ENCODE data around the gene IL16.
A peak's percentile ranks its signal among the peaks of the same experiment; 100 is the strongest.

Gene IL16

DNA sequence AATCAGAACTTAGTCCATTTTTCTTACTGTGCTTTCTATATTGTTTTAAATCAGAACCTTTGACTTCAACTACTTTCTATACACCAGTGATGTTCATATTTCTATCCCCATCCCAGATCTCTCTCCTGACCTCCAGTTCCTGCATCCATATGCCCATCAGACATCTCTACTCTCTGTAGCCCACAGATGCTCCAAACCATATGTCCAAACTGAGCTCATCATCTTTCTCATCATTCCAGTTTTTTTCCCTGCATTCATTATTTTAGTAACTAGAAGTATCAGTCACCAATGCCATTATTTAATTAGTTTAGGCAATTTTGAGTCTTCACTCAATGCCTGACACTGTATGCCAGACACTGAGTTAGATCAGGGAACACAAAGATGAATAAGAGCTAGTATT, 25.4 kb upstream of the IL16 start:
- no peak overlapping the region for H3K27ac ChIP-seq (ENCODE audit: low read depth, low read length)
- no peak overlapping the region for H3K9ac ChIP-seq (ENCODE audit: low read depth in 1 of 2, low read length in 2 of 2)
- no peaks in the 10 kb centered on the region for H3K9me3 ChIP-seq (ENCODE audit: control insufficient read depth in 1 of 2, low read length in 2 of 2)
- peaks cover 0 to 7% of the 10 kb centered on the region in 2 donors for H3K4me1 ChIP-seq (ENCODE audit: control insufficient read depth in 1 of 2, insufficient read depth in 2 of 2, low read length in 2 of 2)
- no peaks in the 10 kb centered on the region for H3K36me3 ChIP-seq (ENCODE audit: control insufficient read depth in 1 of 2, insufficient read depth in 2 of 2, low read length in 2 of 2)
- H3K27me3 ChIP-seq (ENCODE audit: control insufficient read depth in 1 of 2, insufficient read depth in 2 of 2, low read length in 2 of 2), result peaks cover 0 to 4% of the 10 kb centered on the region in 2 donors
- no peak overlapping the region for H3K4me3 ChIP-seq (ENCODE audit: low read depth in 1 of 2, low read length in 2 of 2)

GRCh38 chr15:81174125-81174791, 22.4 kb upstream of the IL16 start:
- no peaks in the 10 kb centered on the region for H3K9me3 ChIP-seq (ENCODE audit: control insufficient read depth in 1 of 2, low read length in 2 of 2)
- H3K27ac ChIP-seq (ENCODE audit: low read depth, low read length), result no peak overlapping the region
- H3K4me3 ChIP-seq (ENCODE audit: low read depth in 1 of 2, low read length in 2 of 2), result no peak overlapping the region
- H3K27me3 ChIP-seq (ENCODE audit: control insufficient read depth in 1 of 2, insufficient read depth in 2 of 2, low read length in 2 of 2), result peaks cover 0 to 4% of the 10 kb centered on the region in 2 donors
- H3K9ac ChIP-seq (ENCODE audit: low read depth in 1 of 2, low read length in 2 of 2), result no peak overlapping the region
- no peaks in the 10 kb centered on the region for H3K36me3 ChIP-seq (ENCODE audit: control insufficient read depth in 1 of 2, insufficient read depth in 2 of 2, low read length in 2 of 2)
- no peaks in the 10 kb centered on the region for H3K4me1 ChIP-seq (ENCODE audit: control insufficient read depth in 1 of 2, insufficient read depth in 2 of 2, low read length in 2 of 2)

- no peaks in the 10 kb centered on the region for H3K9me3 ChIP-seq (ENCODE audit: control insufficient read depth in 1 of 2, low read length in 2 of 2)
- H3K36me3 ChIP-seq (ENCODE audit: control insufficient read depth in 1 of 2, insufficient read depth in 2 of 2, low read length in 2 of 2), result no peaks in the 10 kb centered on the region
- H3K4me1 ChIP-seq (ENCODE audit: control insufficient read depth in 1 of 2, insufficient read depth in 2 of 2, low read length in 2 of 2), result no peaks in the 10 kb centered on the region
- H3K9ac ChIP-seq (ENCODE audit: low read depth in 1 of 2, low read length in 2 of 2), result no peak overlapping the region
- H3K27ac ChIP-seq (ENCODE audit: low read depth, low read length), result no peak overlapping the region
- no peak overlapping the region for H3K4me3 ChIP-seq (ENCODE audit: low read depth in 1 of 2, low read length in 2 of 2)
- peaks cover 0 to 4% of the 10 kb centered on the region in 2 donors for H3K27me3 ChIP-seq (ENCODE audit: control insufficient read depth in 1 of 2, insufficient read depth in 2 of 2, low read length in 2 of 2)
These were observed 21.8 kb upstream of the IL16 start for GRCh38 chr15:81174792-81175327.

DNA sequence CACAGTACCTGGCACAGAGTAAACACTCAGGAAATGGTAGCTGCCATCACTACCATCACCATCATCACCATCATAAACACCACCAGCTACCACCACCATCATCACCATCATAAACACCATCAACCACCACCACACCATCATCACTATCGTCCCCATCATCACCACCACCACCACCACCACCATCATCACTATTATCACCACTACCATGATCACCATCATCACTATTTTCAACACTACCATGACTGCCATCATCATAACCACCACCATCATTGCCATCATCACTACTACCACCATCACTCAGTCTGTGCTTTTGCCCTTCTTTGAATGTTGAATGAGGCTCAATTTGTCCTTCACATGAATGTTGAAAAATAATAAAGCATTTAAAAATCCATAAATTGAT, 21.2 kb upstream of the IL16 start:
- no peak overlapping the region for H3K4me3 ChIP-seq (ENCODE audit: low read depth in 1 of 2, low read length in 2 of 2)
- no peak overlapping the region for H3K27ac ChIP-seq (ENCODE audit: low read depth, low read length)
- no peak overlapping the region for H3K9ac ChIP-seq (ENCODE audit: low read depth in 1 of 2, low read length in 2 of 2)
- H3K36me3 ChIP-seq (ENCODE audit: control insufficient read depth in 1 of 2, insufficient read depth in 2 of 2, low read length in 2 of 2), result no peaks in the 10 kb centered on the region
- H3K4me1 ChIP-seq (ENCODE audit: control insufficient read depth in 1 of 2, insufficient read depth in 2 of 2, low read length in 2 of 2), result no peaks in the 10 kb centered on the region
- peaks cover 0 to 4% of the 10 kb centered on the region in 2 donors for H3K27me3 ChIP-seq (ENCODE audit: control insufficient read depth in 1 of 2, insufficient read depth in 2 of 2, low read length in 2 of 2)
- no peaks in the 10 kb centered on the region for H3K9me3 ChIP-seq (ENCODE audit: control insufficient read depth in 1 of 2, low read length in 2 of 2)

GRCh38 chr15:81176291-81176893, 20.3 kb upstream of the IL16 start:
- Histone ChIP-seq H3K27me3 (ENCODE audit: control insufficient read depth in 1 of 2, insufficient read depth in 2 of 2, low read length in 2 of 2) (peaks cover 0 to 3% of the 10 kb centered on the region in 2 donors), H3K4me3 (ENCODE audit: low read depth in 1 of 2, low read length in 2 of 2) (no peak overlapping the region), H3K27ac (ENCODE audit: low read depth, low read length) (no peak overlapping the region), H3K4me1 (ENCODE audit: control insufficient read depth in 1 of 2, insufficient read depth in 2 of 2, low read length in 2 of 2) (no peaks in the 10 kb centered on the region), H3K9ac (ENCODE audit: low read depth in 1 of 2, low read length in 2 of 2) (no peak overlapping the region), H3K36me3 (ENCODE audit: control insufficient read depth in 1 of 2, insufficient read depth in 2 of 2, low read length in 2 of 2) (no peaks in the 10 kb centered on the region), H3K9me3 (ENCODE audit: control insufficient read depth in 1 of 2, low read length in 2 of 2) (no peaks in the 10 kb centered on the region)

- peaks cover 5 to 9% of the 10 kb centered on the region in 2 donors for H3K27me3 ChIP-seq (ENCODE audit: control insufficient read depth in 1 of 2, insufficient read depth in 2 of 2, low read length in 2 of 2)
- no peak overlapping the region for H3K4me3 ChIP-seq (ENCODE audit: low read depth in 1 of 2, low read length in 2 of 2)
- no peak overlapping the region for H3K9ac ChIP-seq (ENCODE audit: low read depth in 1 of 2, low read length in 2 of 2)
- H3K36me3 ChIP-seq (ENCODE audit: control insufficient read depth in 1 of 2, insufficient read depth in 2 of 2, low read length in 2 of 2), result no peaks in the 10 kb centered on the region
- H3K4me1 ChIP-seq (ENCODE audit: control insufficient read depth in 1 of 2, insufficient read depth in 2 of 2, low read length in 2 of 2), result no peaks in the 10 kb centered on the region
- no peak overlapping the region for H3K27ac ChIP-seq (ENCODE audit: low read depth, low read length)
- H3K9me3 ChIP-seq (ENCODE audit: control insufficient read depth in 1 of 2, low read length in 2 of 2), result no peaks in the 10 kb centered on the region
These were observed 18.3 kb upstream of the IL16 start for GRCh38 chr15:81178365-81178764.

DNA sequence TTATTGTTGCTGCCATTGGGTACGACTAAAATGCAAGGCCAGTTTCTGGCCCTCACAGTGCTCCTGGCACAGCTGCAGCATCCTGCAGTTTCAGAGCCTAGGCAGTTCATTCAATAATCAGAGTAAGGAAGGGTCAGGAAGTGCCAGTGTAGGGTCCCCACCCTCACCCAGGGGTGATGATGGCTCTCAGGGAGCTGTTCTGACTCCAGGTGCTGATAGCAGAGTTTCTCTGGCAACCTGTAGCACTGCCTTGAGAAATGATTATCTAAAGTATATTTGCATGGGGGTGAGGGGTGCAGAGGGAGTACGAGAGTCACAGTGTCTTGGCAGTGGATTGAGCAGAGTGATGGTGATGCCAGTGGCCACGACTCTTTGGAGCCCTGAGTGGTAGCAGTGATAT, 15.5 kb upstream of the IL16 start:
- Histone ChIP-seq H3K4me3 (ENCODE audit: low read depth in 1 of 2, low read length in 2 of 2) (no peak overlapping the region), H3K9ac (ENCODE audit: low read depth in 1 of 2, low read length in 2 of 2) (no peak overlapping the region), H3K36me3 (ENCODE audit: control insufficient read depth in 1 of 2, insufficient read depth in 2 of 2, low read length in 2 of 2) (no peaks in the 10 kb centered on the region), H3K27ac (ENCODE audit: low read depth, low read length) (no peak overlapping the region), H3K9me3 (ENCODE audit: control insufficient read depth in 1 of 2, low read length in 2 of 2) (no peaks in the 10 kb centered on the region), H3K27me3 (ENCODE audit: control insufficient read depth in 1 of 2, insufficient read depth in 2 of 2, low read length in 2 of 2) (peaks cover 5 to 15% of the 10 kb centered on the region in 2 donors), H3K4me1 (ENCODE audit: control insufficient read depth in 1 of 2, insufficient read depth in 2 of 2, low read length in 2 of 2) (no peaks in the 10 kb centered on the region)

GRCh38 chr15:81182031-81182755, 14.5 kb upstream of the IL16 start:
- no peaks in the 10 kb centered on the region for H3K4me1 ChIP-seq (ENCODE audit: control insufficient read depth in 1 of 2, insufficient read depth in 2 of 2, low read length in 2 of 2)
- no peaks in the 10 kb centered on the region for H3K9me3 ChIP-seq (ENCODE audit: control insufficient read depth in 1 of 2, low read length in 2 of 2)
- no peak overlapping the region for H3K9ac ChIP-seq (ENCODE audit: low read depth in 1 of 2, low read length in 2 of 2)
- H3K36me3 ChIP-seq (ENCODE audit: control insufficient read depth in 1 of 2, insufficient read depth in 2 of 2, low read length in 2 of 2), result no peaks in the 10 kb centered on the region
- no peak overlapping the region for H3K27ac ChIP-seq (ENCODE audit: low read depth, low read length)
- no peak overlapping the region for H3K4me3 ChIP-seq (ENCODE audit: low read depth in 1 of 2, low read length in 2 of 2)
- peaks cover 5 to 15% of the 10 kb centered on the region in 2 donors for H3K27me3 ChIP-seq (ENCODE audit: control insufficient read depth in 1 of 2, insufficient read depth in 2 of 2, low read length in 2 of 2)

- no peak overlapping the region for H3K27ac ChIP-seq (ENCODE audit: low read depth, low read length)
- H3K4me3 ChIP-seq (ENCODE audit: low read depth in 1 of 2, low read length in 2 of 2), result peak overlapping the region; percentile 24 to 40
- H3K36me3 ChIP-seq (ENCODE audit: control insufficient read depth in 1 of 2, insufficient read depth in 2 of 2, low read length in 2 of 2), result no peaks in the 10 kb centered on the region
- H3K9me3 ChIP-seq (ENCODE audit: control insufficient read depth in 1 of 2, low read length in 2 of 2), result no peaks in the 10 kb centered on the region
- peaks cover 5 to 15% of the 10 kb centered on the region in 2 donors for H3K27me3 ChIP-seq (ENCODE audit: control insufficient read depth in 1 of 2, insufficient read depth in 2 of 2, low read length in 2 of 2)
- no peaks in the 10 kb centered on the region for H3K4me1 ChIP-seq (ENCODE audit: control insufficient read depth in 1 of 2, insufficient read depth in 2 of 2, low read length in 2 of 2)
- no peak overlapping the region for H3K9ac ChIP-seq (ENCODE audit: low read depth in 1 of 2, low read length in 2 of 2)
These were observed 13.8 kb upstream of the IL16 start for GRCh38 chr15:81182756-81183438.

DNA sequence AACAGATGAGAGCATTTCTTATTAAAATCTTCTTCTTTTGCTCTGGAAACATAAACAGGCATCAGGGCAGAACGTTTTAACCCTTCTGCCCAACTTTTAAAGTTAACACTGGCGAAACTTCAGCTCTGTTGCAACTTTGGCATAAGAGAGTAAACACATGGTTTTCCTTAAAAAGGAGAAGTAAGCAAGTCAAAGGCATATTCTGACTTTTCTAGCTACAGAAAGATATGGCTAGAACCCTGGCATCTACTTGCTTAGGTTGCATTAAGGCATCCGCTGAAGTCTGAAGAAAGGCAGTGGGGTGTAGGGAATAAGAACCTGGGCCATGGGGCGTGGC, 13.3 kb upstream of the IL16 start:
- H3K9ac ChIP-seq (ENCODE audit: low read depth in 1 of 2, low read length in 2 of 2), result no peak overlapping the region
- peak overlapping the region in 1 of 2 donors; percentile 24 for H3K4me3 ChIP-seq (ENCODE audit: low read depth in 1 of 2, low read length in 2 of 2)
- no peaks in the 10 kb centered on the region for H3K4me1 ChIP-seq (ENCODE audit: control insufficient read depth in 1 of 2, insufficient read depth in 2 of 2, low read length in 2 of 2)
- H3K36me3 ChIP-seq (ENCODE audit: control insufficient read depth in 1 of 2, insufficient read depth in 2 of 2, low read length in 2 of 2), result no peaks in the 10 kb centered on the region
- H3K27ac ChIP-seq (ENCODE audit: low read depth, low read length), result no peak overlapping the region
- no peaks in the 10 kb centered on the region for H3K9me3 ChIP-seq (ENCODE audit: control insufficient read depth in 1 of 2, low read length in 2 of 2)
- peaks cover 5 to 15% of the 10 kb centered on the region in 2 donors for H3K27me3 ChIP-seq (ENCODE audit: control insufficient read depth in 1 of 2, insufficient read depth in 2 of 2, low read length in 2 of 2)

Data from duodenal mucosa (tissue), 2 donors.